ENCODE results near the gene CSDE1. TPM values are rescaled to one million over a fixed set of nuclear protein-coding genes. Genes with fewer than 3 reads are reported as not detected.
"Not testable (repeated sequence)": the region's sequence is repeated elsewhere in the genome, so short reads cannot be mapped to it uniquely, and the experiment has no call there.

CSDE1 gene
- total RNA-seq = 1,041 and 1,080 TPM in 2 replicates

GRCh38 chr1:114757455-114758255 lies at the start of gene CSDE1:
Gene CSDE1 (minus strand): TSS chr1:114757984. CDS start chr1:114739890, 18,094 bp downstream.
- DNase-seq (ENCODE audit: low read depth in 2 of 2) = peak; percentile 99

- not testable (repeated sequence) for DNase-seq (ENCODE audit: low read depth in 2 of 2)
Observed at GRCh38 chr1:114804449-114804848, 46.7 kb upstream of the CSDE1 start.

- no peak for DNase-seq (ENCODE audit: low read depth in 2 of 2)
Observed at GRCh38 chr1:114803001-114803400, 45.2 kb upstream of the CSDE1 start.

GRCh38 chr1:114794038-114794437 lies 36.3 kb upstream of the CSDE1 start:
- DNase-seq (ENCODE audit: low read depth in 2 of 2) = no peak

- DNase-seq (ENCODE audit: low read depth in 2 of 2) = not testable (repeated sequence)
Observed at GRCh38 chr1:114790581-114790980, 32.8 kb upstream of the CSDE1 start.

- DNase-seq (ENCODE audit: low read depth in 2 of 2) = not testable (repeated sequence)
Observed at GRCh38 chr1:114786440-114786839, 28.7 kb upstream of the CSDE1 start.

GRCh38 chr1:114782476-114782875 lies 24.7 kb upstream of the CSDE1 start:
- DNase-seq (ENCODE audit: low read depth in 2 of 2) = no peak

GRCh38 chr1:114780344-114781226 lies 22.8 kb upstream of the CSDE1 start, which contains the start of gene SIKE1:
Gene SIKE1 (minus strand): TSS chr1:114780685. CDS start chr1:114780607, 78 bp downstream.
- peak; percentile 48 to 92 for DNase-seq (ENCODE audit: low read depth in 2 of 2)

GRCh38 chr1:114779722-114780121 lies 21.9 kb upstream of the CSDE1 start:
- no peak for DNase-seq (ENCODE audit: low read depth in 2 of 2)

GRCh38 chr1:114776726-114777125 lies 18.9 kb upstream of the CSDE1 start:
- DNase-seq (ENCODE audit: low read depth in 2 of 2) = not testable (repeated sequence)

- no peak for DNase-seq (ENCODE audit: low read depth in 2 of 2)
Observed at GRCh38 chr1:114771992-114772391, 14.2 kb upstream of the CSDE1 start.

- DNase-seq (ENCODE audit: low read depth in 2 of 2) = no peak
Observed at GRCh38 chr1:114770989-114771388, 13.2 kb upstream of the CSDE1 start.

- DNase-seq (ENCODE audit: low read depth in 2 of 2) = no peak
Observed at GRCh38 chr1:114764689-114765088, 6.9 kb upstream of the CSDE1 start.

GRCh38 chr1:114758256-114758832 lies 560 bp upstream of the CSDE1 start:
- peak; percentile 21 to 41 for DNase-seq (ENCODE audit: low read depth in 2 of 2)

- DNase-seq (ENCODE audit: low read depth in 2 of 2) = peak; percentile 31 to 53
Observed at GRCh38 chr1:114756949-114757454, 782 bp downstream of the CSDE1 start.

GRCh38 chr1:114756009-114756892 lies 1.5 kb downstream of the CSDE1 start:
- peak; percentile 7 to 12 for DNase-seq (ENCODE audit: low read depth in 2 of 2)

GRCh38 chr1:114755006-114755931 lies 2.5 kb downstream of the CSDE1 start:
- DNase-seq (ENCODE audit: low read depth in 2 of 2) = no peak

GRCh38 chr1:114753702-114754101 lies 4.1 kb downstream of the CSDE1 start:
- not testable (repeated sequence) for DNase-seq (ENCODE audit: low read depth in 2 of 2)

GRCh38 chr1:114753143-114753542 lies 4.6 kb downstream of the CSDE1 start:
- DNase-seq (ENCODE audit: low read depth in 2 of 2) = no peak

Measured in lung microvascular endothelial cell (primary cell).